ENCODE results near the gene DOK6.

DNA sequence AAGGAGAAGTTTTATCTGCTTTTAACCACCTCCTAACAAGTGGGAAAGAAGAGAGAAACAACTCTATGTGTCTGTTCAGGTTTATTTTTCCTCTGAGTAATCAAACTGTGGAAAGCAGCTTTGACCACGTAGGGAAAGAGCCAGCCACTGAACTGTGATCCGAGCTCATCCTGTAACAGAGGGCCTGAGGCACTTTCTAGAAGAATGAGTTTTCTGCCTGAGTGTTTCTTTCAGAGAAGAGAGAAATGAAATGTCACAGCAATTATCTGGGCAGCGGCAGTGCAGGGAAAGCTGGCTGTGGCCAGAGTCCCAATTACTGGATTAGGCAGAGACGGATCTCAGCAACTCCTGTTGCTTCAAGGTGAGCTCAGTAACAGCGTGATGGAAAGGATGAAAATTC lies 395.1 kb downstream of the DOK6 start:
- TF ChIP-seq, protein P1, sequence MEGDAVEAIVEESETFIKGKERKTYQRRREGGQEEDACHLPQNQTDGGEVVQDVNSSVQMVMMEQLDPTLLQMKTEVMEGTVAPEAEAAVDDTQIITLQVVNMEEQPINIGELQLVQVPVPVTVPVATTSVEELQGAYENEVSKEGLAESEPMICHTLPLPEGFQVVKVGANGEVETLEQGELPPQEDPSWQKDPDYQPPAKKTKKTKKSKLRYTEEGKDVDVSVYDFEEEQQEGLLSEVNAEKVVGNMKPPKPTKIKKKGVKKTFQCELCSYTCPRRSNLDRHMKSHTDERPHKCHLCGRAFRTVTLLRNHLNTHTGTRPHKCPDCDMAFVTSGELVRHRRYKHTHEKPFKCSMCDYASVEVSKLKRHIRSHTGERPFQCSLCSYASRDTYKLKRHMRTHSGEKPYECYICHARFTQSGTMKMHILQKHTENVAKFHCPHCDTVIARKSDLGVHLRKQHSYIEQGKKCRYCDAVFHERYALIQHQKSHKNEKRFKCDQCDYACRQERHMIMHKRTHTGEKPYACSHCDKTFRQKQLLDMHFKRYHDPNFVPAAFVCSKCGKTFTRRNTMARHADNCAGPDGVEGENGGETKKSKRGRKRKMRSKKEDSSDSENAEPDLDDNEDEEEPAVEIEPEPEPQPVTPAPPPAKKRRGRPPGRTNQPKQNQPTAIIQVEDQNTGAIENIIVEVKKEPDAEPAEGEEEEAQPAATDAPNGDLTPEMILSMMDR (conservative IDR thresholded peaks at IDR 0.05; ENCODE audit: low read depth, low read length), result no peak
- TF ChIP-seq EZH2 (IDR thresholded peaks at IDR 0.05; ENCODE audit: low read length, unreplicated experiment), result no peak
- no peak for TF ChIP-seq EZH2phosphoT487 (IDR thresholded peaks at IDR 0.05; ENCODE audit: borderline replicate concordance, low read length)
